Natural killer cell (primary cell): ENCODE measurements around the gene CCDC86. TPM values are rescaled to one million over a fixed set of nuclear protein-coding genes. Genes with fewer than 3 reads are reported as not detected.
A peak's percentile ranks its signal among the peaks of the same experiment; 100 is the strongest.

Experiments used
- ATAC-seq, 3 donors: fragments of 150-1000 bp in 2 of 3; fragments of 200-7000 bp in 1 of 3; cut with Tn5 transposase; 1 replicate in 1 of 3; 2 replicates in 2 of 3; pipeline ENCODE4 v1.10.0; 2021; ENCODE audit warnings: mild to moderate bottlenecking in 2 of 3, moderate library complexity in 2 of 3
- DNase-seq, 2 donors: peaks; one replicate each; pipeline versions ENCODE4 v3.0.0 to v3.0.0-alpha.2; 2013 to 2021; ENCODE audit warnings: mixed read lengths in 1 of 2
- H3K27ac ChIP-seq: one replicate; pipeline ENCODE4 v1.5.1; 2013; ENCODE audit warnings: mild to moderate bottlenecking, low read length
- H3K27me3 ChIP-seq: one replicate; pipeline ENCODE4 v1.6.1; 2013; ENCODE audit warnings: low read length; ENCODE audit not compliant: control insufficient read depth, insufficient read depth
- H3K36me3 ChIP-seq: one replicate; pipeline ENCODE4 v1.6.1; 2013; ENCODE audit warnings: low read length; ENCODE audit not compliant: control insufficient read depth, insufficient read depth
- H3K4me1 ChIP-seq: one replicate; pipeline ENCODE4 v1.6.1; 2013; ENCODE audit warnings: low read length; ENCODE audit not compliant: control insufficient read depth, insufficient read depth
- H3K4me3 ChIP-seq: one replicate; pipeline ENCODE4 v1.5.1; 2013; ENCODE audit warnings: low read length
- H3K9me3 ChIP-seq: one replicate; pipeline ENCODE4 v1.6.1; 2013; ENCODE audit warnings: low read length; ENCODE audit not compliant: control insufficient read depth, insufficient read depth
- H3K27ac Mint-ChIP-seq, 2 donors: one replicate each; pipeline ENCODE4 v1.8.0; 2022; ENCODE audit warnings: mild to moderate bottlenecking in 2 of 2, mixed read lengths in 2 of 2, moderate library complexity in 1 of 2
- H3K27me3 Mint-ChIP-seq, 2 donors: one replicate each; pipeline ENCODE4 v1.8.0; 2022; ENCODE audit warnings: low read depth in 2 of 2, mixed read lengths in 2 of 2
- H3K36me3 Mint-ChIP-seq: one replicate; pipeline ENCODE4 v1.8.0; 2022; ENCODE audit warnings: mixed read lengths
- H3K4me1 Mint-ChIP-seq, 2 donors: one replicate each; pipeline ENCODE4 v1.8.0; 2022; ENCODE audit warnings: mixed read lengths in 2 of 2
- H3K4me3 Mint-ChIP-seq: one replicate; pipeline ENCODE4 v1.8.0; 2022; ENCODE audit warnings: mild to moderate bottlenecking, moderate library complexity, mixed read lengths
- H3K9me3 Mint-ChIP-seq, 2 donors: one replicate each; pipeline ENCODE4 v1.8.0; 2022; ENCODE audit warnings: mixed read lengths in 2 of 2
- CTCF ChIP-seq: fragments of 200-600 bp; IDR thresholded peaks from one replicate; pipeline ENCODE4 v1.8.0; 2022; ENCODE audit warnings: antibody characterized with exemption
- WGBS: methylation state at CpG from one replicate; pipeline ENCODE4 v1.1.7; 2013; ENCODE audit warnings: missing lambda C conversion rate; ENCODE audit not compliant: insufficient coverage; 5-methylcytosine and 5-hydroxymethylcytosine counted together
- intact Hi-C: fragments of 100-400 bp; cut with micrococcal nuclease; formaldehyde crosslinking; loops from one replicate; pipeline ENCODE4 v1.14.2; 2022
- total RNA-seq, 4 donors: library from RNA; stranded (reverse); fragments of 120-200 nt in 1 of 4; gene quantifications; one replicate each; pipeline versions ENCODE4 v1.2.3 to v1.2.4, GENCODE V29; 2013 to 2022

Gene CCDC86
- total RNA-seq, 3 donors from 2014 or later (not counting 1 experiment from before 2014, with no cell fraction given) = 10.6 to 12.5 (median 10.7) TPM

- Mint-ChIP-seq H3K27ac (no peak overlapping the region), H3K36me3 (no peaks in the 10 kb centered on the region), H3K4me1 (peaks cover 0 to 4% of the 10 kb centered on the region in 2 donors), H3K9me3 (no peaks in the 10 kb centered on the region), H3K27me3 (peaks cover 0 to 4% of the 10 kb centered on the region in 2 donors), H3K4me3 (no peak overlapping the region)
- intact Hi-C loops = no loop called here
- no peaks in the 10 kb centered on the region for H3K36me3 ChIP-seq
- peaks cover 9% of the 10 kb centered on the region for H3K4me1 ChIP-seq
- no peak overlapping the region for H3K27ac ChIP-seq
- no peak for DNase-seq
- 93% methylated on average over 7 of the region's 7 CpGs for WGBS
- no peaks in the 10 kb centered on the region for H3K9me3 ChIP-seq
- H3K27me3 ChIP-seq = no peaks in the 10 kb centered on the region
- no peak for TF ChIP-seq CTCF
- ATAC-seq = no peak
- H3K4me3 ChIP-seq = no peak overlapping the region
These were observed 27.5 kb downstream of the CCDC86 start for GRCh38 chr11:60869451-60869825.

GRCh38 chr11:60870276-60870675, 28.4 kb downstream of the CCDC86 start:
- ATAC-seq (no peak), DNase-seq (peak in 1 of 2 donors; percentile 22)
- Mint-ChIP-seq H3K4me1 (peaks cover 0 to 4% of the 10 kb centered on the region in 2 donors), H3K27me3 (peaks cover 0 to 4% of the 10 kb centered on the region in 2 donors), H3K27ac (no peak overlapping the region), H3K9me3 (no peaks in the 10 kb centered on the region), H3K4me3 (no peak overlapping the region), H3K36me3 (no peaks in the 10 kb centered on the region)
- intact Hi-C loops = no loop called here
- Histone ChIP-seq H3K4me1 (peaks cover 9% of the 10 kb centered on the region), H3K27me3 (no peaks in the 10 kb centered on the region), H3K27ac (no peak overlapping the region), H3K4me3 (no peak overlapping the region), H3K36me3 (no peaks in the 10 kb centered on the region), H3K9me3 (no peaks in the 10 kb centered on the region)
- TF ChIP-seq CTCF = no peak
- WGBS = 72% methylated on average over 2 of the region's 3 CpGs

GRCh38 chr11:60870733-60871377, 28.9 kb downstream of the CCDC86 start:
- intact Hi-C loops = no loop called here
- no peak overlapping the region for H3K27ac Mint-ChIP-seq

More at GRCh38 chr11:60870733-60871377, 28.9 kb downstream of the CCDC86 start:
- Histone ChIP-seq H3K27ac (no peak overlapping the region), H3K4me1 (peaks cover 9% of the 10 kb centered on the region), H3K4me3 (no peak overlapping the region), H3K27me3 (no peaks in the 10 kb centered on the region), H3K36me3 (no peaks in the 10 kb centered on the region), H3K9me3 (no peaks in the 10 kb centered on the region)
- peaks cover 0 to 4% of the 10 kb centered on the region in 2 donors for H3K27me3 Mint-ChIP-seq
- H3K36me3 Mint-ChIP-seq = no peaks in the 10 kb centered on the region
- peaks cover 0 to 4% of the 10 kb centered on the region in 2 donors for H3K4me1 Mint-ChIP-seq
- DNase-seq (no peak), ATAC-seq (no peak)
- no peak for TF ChIP-seq CTCF
- 59% methylated on average over 13 of the region's 13 CpGs for WGBS
- no peak overlapping the region for H3K4me3 Mint-ChIP-seq
- no peaks in the 10 kb centered on the region for H3K9me3 Mint-ChIP-seq
